Erythroblast (primary cell): ENCODE measurements around the gene TATDN3.

Experiments used
- GATA1 ChIP-seq: IDR thresholded peaks from 2 replicates; pipeline ENCODE4 v1.6.1; 2011; ENCODE audit warnings: low read depth, mild to moderate bottlenecking, control low read depth, low read length, moderate library complexity
- POLR2A ChIP-seq: IDR thresholded peaks from 2 replicates; pipeline ENCODE4 v1.6.1; 2011; ENCODE audit warnings: mild to moderate bottlenecking, low read length

- TF ChIP-seq POLR2A (no peak), GATA1 (no peak)
Measured at GRCh38 chr1:212864201-212864600, 72.5 kb downstream of the TATDN3 start.
